Endodermal cell (in vitro differentiated cells): ENCODE data around the gene WFDC5. TPM values are rescaled to one million over a fixed set of nuclear protein-coding genes. Genes with fewer than 3 reads are reported as not detected.

ENCODE experiments used
- DNase-seq: peaks from one replicate; pipeline ENCODE4 v3.0.0-alpha.2; 2017
- H3K27ac ChIP-seq: 2 replicates; pipeline ENCODE4 v1.5.1; 2013; ENCODE audit warnings: mild to moderate bottlenecking, low read depth, low read length, moderate library complexity
- H3K27me3 ChIP-seq: 2 replicates; pipeline ENCODE4 v1.6.1; 2013; ENCODE audit warnings: mild to moderate bottlenecking, low read length, moderate library complexity; ENCODE audit not compliant: insufficient read depth, control insufficient read depth, poor library complexity, severe bottlenecking
- H3K36me3 ChIP-seq: 2 replicates; pipeline ENCODE4 v1.7.0; 2013; ENCODE audit warnings: mild to moderate bottlenecking, low read length, moderate library complexity; ENCODE audit not compliant: control insufficient read depth, insufficient read depth
- H3K4me1 ChIP-seq: one replicate; pipeline ENCODE4 v1.7.0; 2013; ENCODE audit warnings: low read length; ENCODE audit not compliant: control insufficient read depth, insufficient read depth
- H3K4me3 ChIP-seq: 2 replicates; pipeline ENCODE4 v1.5.1; 2013; ENCODE audit warnings: mild to moderate bottlenecking, low read length, moderate library complexity
- H3K9ac ChIP-seq: 2 replicates; pipeline ENCODE4 v1.6.1; 2013; ENCODE audit warnings: mild to moderate bottlenecking, low read length, moderate library complexity; ENCODE audit not compliant: poor library complexity, severe bottlenecking; ENCODE audit errors: extremely low read depth
- H3K9me3 ChIP-seq: 2 replicates; pipeline ENCODE4 v1.6.1; 2013; ENCODE audit warnings: mild to moderate bottlenecking, low read length, moderate library complexity; ENCODE audit not compliant: control insufficient read depth
- H3K27ac Mint-ChIP-seq: 2 replicates; pipeline ENCODE4 v1.8.0; 2020; ENCODE audit warnings: mixed read lengths
- H3K27me3 Mint-ChIP-seq: 2 replicates; pipeline ENCODE4 v1.8.0; 2021; ENCODE audit warnings: mild to moderate bottlenecking, mixed read lengths; ENCODE audit not compliant: insufficient read depth
- H3K36me3 Mint-ChIP-seq: 2 replicates; pipeline ENCODE4 v1.8.0; 2020; ENCODE audit warnings: low read depth, mixed read lengths
- H3K4me1 Mint-ChIP-seq: 2 replicates; pipeline ENCODE4 v1.8.0; 2020; ENCODE audit warnings: mixed read lengths
- H3K4me3 Mint-ChIP-seq: 2 replicates; pipeline ENCODE4 v1.8.0; 2020; ENCODE audit warnings: mild to moderate bottlenecking, moderate library complexity, mixed read lengths
- H3K9me3 Mint-ChIP-seq: 2 replicates; pipeline ENCODE4 v1.8.0; 2020; ENCODE audit warnings: mild to moderate bottlenecking, mixed read lengths
- WGBS, 2 experiments: methylation state at CpG; one replicate each; pipeline versions ENCODE4 v1.1.5 to v1.1.7; 2013; ENCODE audit warnings: missing lambda C conversion rate in 2 of 2, mixed read lengths in 1 of 2; ENCODE audit not compliant: insufficient coverage in 1 of 2, insufficient read length in 1 of 2; 5-methylcytosine and 5-hydroxymethylcytosine counted together
- total RNA-seq, 2 donors: library from RNA; stranded (reverse); fragmentation: NEBNext Ultra II Directional in 1 of 2; extraction: Animal tissue kit (Norgen Biotek cat#: 25700) in 1 of 2; gene quantifications; 2 replicates in 1 of 2; 3 replicates in 1 of 2; pipeline ENCODE4 v1.2.1, GENCODE V29; 2021
- TF ChIP-seq, protein P1 (sequence below): fragments of 200-600 bp; sonication (generic); conservative IDR thresholded peaks from 2 replicates; pipeline ENCODE4 v1.5.0; 2021; ENCODE audit warnings: antibody characterized with exemption, mild to moderate bottlenecking

Gene WFDC5
- total RNA-seq, 2 donors from 2014 or later, result not detected

DNA sequence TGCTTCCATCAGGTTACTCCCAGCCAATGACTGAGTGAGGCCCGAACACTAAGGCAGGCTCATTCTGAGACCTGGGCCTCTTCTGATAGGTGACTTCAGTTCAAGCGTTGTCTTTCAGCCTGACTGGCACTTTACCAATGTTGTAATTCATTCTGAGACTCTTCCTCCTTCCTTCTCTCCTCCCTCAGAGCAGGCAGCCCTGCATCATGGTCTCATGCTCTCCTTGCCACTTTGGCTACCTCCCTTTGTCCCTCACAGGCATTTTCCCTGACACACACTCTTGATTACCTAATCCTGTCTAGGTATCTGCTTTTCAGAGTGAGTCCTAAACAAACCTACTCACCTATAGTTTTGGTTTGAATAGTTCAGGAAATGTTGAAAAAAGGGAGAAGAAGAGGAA lies 21.9 kb upstream of the WFDC5 start:
- Mint-ChIP-seq H3K27ac (no peak overlapping the region), H3K9me3 (no peaks in the 10 kb centered on the region), H3K4me3 (no peak overlapping the region), H3K27me3 (peaks cover 13% of the 10 kb centered on the region), H3K4me1 (peaks cover 6% of the 10 kb centered on the region), H3K36me3 (no peaks in the 10 kb centered on the region)
- no peak for DNase-seq
- Histone ChIP-seq H3K4me3 (no peak overlapping the region), H3K4me1 (no peaks in the 10 kb centered on the region), H3K27me3 (peaks cover 15% of the 10 kb centered on the region), H3K9me3 (no peaks in the 10 kb centered on the region), H3K9ac (no peak overlapping the region), H3K27ac (no peak overlapping the region), H3K36me3 (no peaks in the 10 kb centered on the region)
- TF ChIP-seq, protein P1, sequence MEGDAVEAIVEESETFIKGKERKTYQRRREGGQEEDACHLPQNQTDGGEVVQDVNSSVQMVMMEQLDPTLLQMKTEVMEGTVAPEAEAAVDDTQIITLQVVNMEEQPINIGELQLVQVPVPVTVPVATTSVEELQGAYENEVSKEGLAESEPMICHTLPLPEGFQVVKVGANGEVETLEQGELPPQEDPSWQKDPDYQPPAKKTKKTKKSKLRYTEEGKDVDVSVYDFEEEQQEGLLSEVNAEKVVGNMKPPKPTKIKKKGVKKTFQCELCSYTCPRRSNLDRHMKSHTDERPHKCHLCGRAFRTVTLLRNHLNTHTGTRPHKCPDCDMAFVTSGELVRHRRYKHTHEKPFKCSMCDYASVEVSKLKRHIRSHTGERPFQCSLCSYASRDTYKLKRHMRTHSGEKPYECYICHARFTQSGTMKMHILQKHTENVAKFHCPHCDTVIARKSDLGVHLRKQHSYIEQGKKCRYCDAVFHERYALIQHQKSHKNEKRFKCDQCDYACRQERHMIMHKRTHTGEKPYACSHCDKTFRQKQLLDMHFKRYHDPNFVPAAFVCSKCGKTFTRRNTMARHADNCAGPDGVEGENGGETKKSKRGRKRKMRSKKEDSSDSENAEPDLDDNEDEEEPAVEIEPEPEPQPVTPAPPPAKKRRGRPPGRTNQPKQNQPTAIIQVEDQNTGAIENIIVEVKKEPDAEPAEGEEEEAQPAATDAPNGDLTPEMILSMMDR, result no peak
- 80 to 83% methylated on average over 1 to 2 of the region's 2 CpGs for WGBS, 2 experiments

DNA sequence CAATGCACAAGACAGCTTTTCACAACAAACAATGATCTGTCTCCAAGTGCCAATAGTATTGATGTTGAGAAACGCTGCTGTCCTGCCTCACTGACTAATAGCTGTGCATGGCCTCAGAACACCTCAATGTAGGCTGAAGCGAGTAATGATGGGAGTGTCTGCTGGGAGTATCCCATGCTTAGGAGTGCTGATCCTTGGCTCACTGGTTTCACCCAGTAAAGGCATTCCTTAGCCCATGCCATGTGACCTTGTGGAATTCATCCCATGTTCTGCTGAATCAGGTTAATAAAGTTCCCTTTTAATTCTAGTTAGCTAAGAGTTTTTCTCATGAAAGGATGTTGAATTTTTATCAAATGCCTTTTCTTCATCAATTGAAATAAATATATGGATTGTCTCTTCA lies 13.1 kb upstream of the WFDC5 start:
- TF ChIP-seq, protein P1, result no peak
- H3K4me3 ChIP-seq, result no peak overlapping the region
- H3K4me1 ChIP-seq, result no peaks in the 10 kb centered on the region
- 78 to 80% methylated on average over 2 of the region's 2 CpGs for WGBS, 2 experiments
- no peaks in the 10 kb centered on the region for H3K36me3 ChIP-seq
- H3K27me3 ChIP-seq, result peaks cover 41% of the 10 kb centered on the region
- H3K9ac ChIP-seq, result no peak overlapping the region
- no peaks in the 10 kb centered on the region for H3K36me3 Mint-ChIP-seq
- H3K27ac ChIP-seq, result no peak overlapping the region
- H3K4me3 Mint-ChIP-seq, result no peak overlapping the region
- H3K9me3 Mint-ChIP-seq, result no peaks in the 10 kb centered on the region
- peaks cover 17% of the 10 kb centered on the region for H3K27me3 Mint-ChIP-seq
- no peak overlapping the region for H3K27ac Mint-ChIP-seq
- DNase-seq, result no peak
- H3K9me3 ChIP-seq, result no peaks in the 10 kb centered on the region
- no peaks in the 10 kb centered on the region for H3K4me1 Mint-ChIP-seq

DNA sequence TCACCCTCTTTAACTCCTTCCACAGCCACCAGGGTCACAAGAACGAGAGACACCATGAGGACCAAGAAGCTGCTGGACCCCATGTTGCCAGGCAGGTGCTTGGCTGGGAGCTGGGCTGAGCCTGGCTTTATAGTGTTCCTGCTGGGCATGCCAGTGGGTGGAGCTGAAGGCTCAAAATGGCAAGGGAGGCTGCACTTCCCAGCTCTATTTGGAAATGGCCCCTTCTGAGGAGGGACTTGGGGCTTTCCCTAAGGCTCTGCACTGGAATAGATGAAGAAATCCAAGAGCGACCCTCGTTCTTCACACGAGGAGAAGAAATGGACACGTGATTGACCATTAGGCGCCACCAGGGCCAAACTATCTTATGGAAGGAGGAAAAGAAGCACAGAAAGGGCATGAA lies 9.4 kb upstream of the WFDC5 start, which contains the start of gene WFDC12:
TSS of gene WFDC12 (minus strand) at position 101 of the 400 bp plus-strand sequence. CDS start at position 83, 18 bp downstream.
- Histone ChIP-seq H3K36me3 (no peaks in the 10 kb centered on the region), H3K27ac (no peak within 1 kb of the TSS), H3K27me3 (peaks cover 19% of the 10 kb centered on the region), H3K9ac (no peak within 1 kb of the TSS), H3K4me3 (no peak within 1 kb of the TSS), H3K9me3 (no peaks in the 10 kb centered on the region), H3K4me1 (no peaks in the 10 kb centered on the region)
- DNase-seq, result no peak
- Mint-ChIP-seq H3K27ac (no peak within 1 kb of the TSS), H3K4me3 (no peak within 1 kb of the TSS), H3K9me3 (no peaks in the 10 kb centered on the region), H3K36me3 (no peaks in the 10 kb centered on the region), H3K27me3 (peaks cover 12% of the 10 kb centered on the region), H3K4me1 (no peaks in the 10 kb centered on the region)
- TF ChIP-seq, protein P1, result no peak
- 91 to 95% methylated on average over 6 of the region's 6 CpGs for WGBS, 2 experiments
